IMR-90 (cell line): ENCODE data around the gene CTCFL.

ENCODE experiments used
- BHLHE40 ChIP-seq: fragments of 150-350 bp; IDR thresholded peaks from 2 replicates; pipeline ENCODE4 v1.6.1; 2016; ENCODE audit warnings: mild to moderate bottlenecking, low read depth, low read length
- MAZ ChIP-seq: IDR thresholded peaks from 2 replicates; pipeline ENCODE4 v1.6.1; 2012; ENCODE audit warnings: low read depth, mild to moderate bottlenecking, low read length, improper control_type of control experiment, moderate library complexity, borderline replicate concordance
- MXI1 ChIP-seq: IDR thresholded peaks from 2 replicates; pipeline ENCODE4 v1.6.1; 2012; ENCODE audit warnings: low read depth, mild to moderate bottlenecking, low read length, moderate library complexity, borderline replicate concordance
- POLR2A ChIP-seq: IDR thresholded peaks from 2 replicates; pipeline ENCODE4 v1.6.1; 2012; ENCODE audit warnings: mild to moderate bottlenecking, low read depth, low read length
- RCOR1 ChIP-seq: IDR thresholded peaks from 2 replicates; pipeline ENCODE4 v1.6.1; 2012; ENCODE audit warnings: mild to moderate bottlenecking, low read length, improper control_type of control experiment; ENCODE audit not compliant: insufficient replicate concordance
- RFX5 ChIP-seq: IDR thresholded peaks from 2 replicates; pipeline ENCODE4 v1.8.0; 2012; ENCODE audit warnings: low read depth, mild to moderate bottlenecking, low read length, moderate library complexity
- TF ChIP-seq, protein P1 (sequence below): conservative IDR thresholded peaks from 2 replicates; pipeline ENCODE4 v1.5.1; 2012; ENCODE audit warnings: mild to moderate bottlenecking, low read depth, low read length, improper control_type of control experiment
- TF ChIP-seq, protein P2 (sequence below): fragments of 150-350 bp; IDR thresholded peaks from 2 replicates; pipeline ENCODE4 v1.6.1; 2017; ENCODE audit warnings: mild to moderate bottlenecking, antibody characterized with exemption, low read length, low read depth
- TF ChIP-seq, protein P3 (sequence below): fragments of 150-350 bp; IDR thresholded peaks from 2 replicates; pipeline ENCODE4 v1.6.1; 2016; ENCODE audit warnings: low read depth, mild to moderate bottlenecking, low read length, moderate library complexity, borderline replicate concordance

DNA sequence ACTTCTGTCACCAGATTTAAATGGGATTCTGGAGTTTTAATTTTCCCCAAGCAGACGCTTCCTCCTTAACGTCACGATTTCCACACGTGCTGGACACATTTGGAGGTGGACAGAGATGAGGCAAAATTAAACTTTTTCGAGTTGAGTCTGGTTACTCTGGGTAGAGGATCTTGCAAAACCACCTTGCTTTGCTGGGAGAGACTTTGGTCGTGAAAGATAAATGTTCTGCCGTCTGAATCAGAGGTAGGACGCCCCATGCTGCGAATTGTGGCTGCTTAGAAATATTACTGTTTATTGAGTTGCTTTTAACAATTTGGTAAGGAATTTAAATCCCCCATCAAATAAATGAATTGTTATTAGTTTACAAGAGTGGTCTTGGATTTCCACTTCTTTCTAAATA lies 46.8 kb downstream of the CTCFL start:
- TF ChIP-seq POLR2A (no peak), MXI1 (no peak), MAZ (no peak), RCOR1 (no peak), BHLHE40 (no peak), RFX5 (no peak)
- TF ChIP-seq, protein P1, sequence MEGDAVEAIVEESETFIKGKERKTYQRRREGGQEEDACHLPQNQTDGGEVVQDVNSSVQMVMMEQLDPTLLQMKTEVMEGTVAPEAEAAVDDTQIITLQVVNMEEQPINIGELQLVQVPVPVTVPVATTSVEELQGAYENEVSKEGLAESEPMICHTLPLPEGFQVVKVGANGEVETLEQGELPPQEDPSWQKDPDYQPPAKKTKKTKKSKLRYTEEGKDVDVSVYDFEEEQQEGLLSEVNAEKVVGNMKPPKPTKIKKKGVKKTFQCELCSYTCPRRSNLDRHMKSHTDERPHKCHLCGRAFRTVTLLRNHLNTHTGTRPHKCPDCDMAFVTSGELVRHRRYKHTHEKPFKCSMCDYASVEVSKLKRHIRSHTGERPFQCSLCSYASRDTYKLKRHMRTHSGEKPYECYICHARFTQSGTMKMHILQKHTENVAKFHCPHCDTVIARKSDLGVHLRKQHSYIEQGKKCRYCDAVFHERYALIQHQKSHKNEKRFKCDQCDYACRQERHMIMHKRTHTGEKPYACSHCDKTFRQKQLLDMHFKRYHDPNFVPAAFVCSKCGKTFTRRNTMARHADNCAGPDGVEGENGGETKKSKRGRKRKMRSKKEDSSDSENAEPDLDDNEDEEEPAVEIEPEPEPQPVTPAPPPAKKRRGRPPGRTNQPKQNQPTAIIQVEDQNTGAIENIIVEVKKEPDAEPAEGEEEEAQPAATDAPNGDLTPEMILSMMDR = no peak
- TF ChIP-seq, protein P2, sequence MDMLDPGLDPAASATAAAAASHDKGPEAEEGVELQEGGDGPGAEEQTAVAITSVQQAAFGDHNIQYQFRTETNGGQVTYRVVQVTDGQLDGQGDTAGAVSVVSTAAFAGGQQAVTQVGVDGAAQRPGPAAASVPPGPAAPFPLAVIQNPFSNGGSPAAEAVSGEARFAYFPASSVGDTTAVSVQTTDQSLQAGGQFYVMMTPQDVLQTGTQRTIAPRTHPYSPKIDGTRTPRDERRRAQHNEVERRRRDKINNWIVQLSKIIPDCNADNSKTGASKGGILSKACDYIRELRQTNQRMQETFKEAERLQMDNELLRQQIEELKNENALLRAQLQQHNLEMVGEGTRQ = no peak
- TF ChIP-seq, protein P3, sequence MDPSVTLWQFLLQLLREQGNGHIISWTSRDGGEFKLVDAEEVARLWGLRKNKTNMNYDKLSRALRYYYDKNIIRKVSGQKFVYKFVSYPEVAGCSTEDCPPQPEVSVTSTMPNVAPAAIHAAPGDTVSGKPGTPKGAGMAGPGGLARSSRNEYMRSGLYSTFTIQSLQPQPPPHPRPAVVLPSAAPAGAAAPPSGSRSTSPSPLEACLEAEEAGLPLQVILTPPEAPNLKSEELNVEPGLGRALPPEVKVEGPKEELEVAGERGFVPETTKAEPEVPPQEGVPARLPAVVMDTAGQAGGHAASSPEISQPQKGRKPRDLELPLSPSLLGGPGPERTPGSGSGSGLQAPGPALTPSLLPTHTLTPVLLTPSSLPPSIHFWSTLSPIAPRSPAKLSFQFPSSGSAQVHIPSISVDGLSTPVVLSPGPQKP = no peak
